Lung (tissue), 12 donors: Measurements from ENCODE around the gene PBX2. TPM values are rescaled to one million over a fixed set of nuclear protein-coding genes. Genes with fewer than 3 reads are reported as not detected.

ENCODE experiments used
- ATAC-seq: fragments of 200-7000 bp; cut with Tn5 transposase; one replicate; pipeline ENCODE4 v1.9.1; 2020; ENCODE audit warnings: moderate number of reproducible peaks; ENCODE audit not compliant: insufficient read depth, low FRiP score
- DNase-seq, 3 donors: peaks; one replicate each; pipeline ENCODE4 v3.0.0-alpha.2; 2013 to 2017
- H3K27ac ChIP-seq, 2 donors: one replicate each; pipeline ENCODE4 v1.5.1; 2013; ENCODE audit warnings: mild to moderate bottlenecking in 2 of 2, moderate library complexity in 2 of 2, control low read depth in 1 of 2, inconsistent platforms in 1 of 2, low read depth in 1 of 2, low read length in 1 of 2
- H3K27me3 ChIP-seq, 3 donors: one replicate each; pipeline ENCODE4 v1.5.1; 2013; ENCODE audit warnings: low read length in 2 of 3; ENCODE audit not compliant: control insufficient read depth in 3 of 3, insufficient read depth in 3 of 3
- H3K36me3 ChIP-seq, 4 donors: one replicate each; pipeline ENCODE4 v1.5.1; 2013; ENCODE audit warnings: low read length in 4 of 4, mild to moderate bottlenecking in 1 of 4, moderate library complexity in 1 of 4; ENCODE audit not compliant: control insufficient read depth in 4 of 4, insufficient read depth in 4 of 4
- H3K4me1 ChIP-seq, 5 donors: one replicate each; pipeline ENCODE4 v1.5.1; 2013; ENCODE audit warnings: low read length in 5 of 5, mild to moderate bottlenecking in 2 of 5, moderate library complexity in 1 of 5; ENCODE audit not compliant: control insufficient read depth in 5 of 5, insufficient read depth in 5 of 5
- H3K4me3 ChIP-seq: one replicate; pipeline ENCODE4 v1.5.1; 2013; ENCODE audit warnings: mild to moderate bottlenecking, control low read depth, moderate library complexity
- H3K9ac ChIP-seq, 2 donors: one replicate each; pipeline ENCODE4 v1.5.1; 2013; ENCODE audit warnings: low read length in 2 of 2, control low read depth in 1 of 2; ENCODE audit not compliant: insufficient read depth in 1 of 2
- H3K9me3 ChIP-seq, 4 donors: one replicate each; pipeline ENCODE4 v1.5.1; 2013; ENCODE audit warnings: low read length in 3 of 4, mild to moderate bottlenecking in 1 of 4, moderate library complexity in 1 of 4; ENCODE audit not compliant: control insufficient read depth in 4 of 4, insufficient read depth in 3 of 4
- CTCF ChIP-seq: IDR thresholded peaks from 2 replicates; pipeline ENCODE4 v1.5.1; 2012; ENCODE audit warnings: mild to moderate bottlenecking; ENCODE audit errors: control extremely low read depth, extremely low read depth
- WGBS, 2 donors: extraction: QIAGEN DNeasy Blood & Tissue Kit; methylation state at CpG; one replicate each; pipeline ENCODE4 v1.1.7; 2013; 5-methylcytosine and 5-hydroxymethylcytosine counted together
- polyA plus RNA-seq, 2 donors: library from polyadenylated mRNA; stranded (reverse); fragments of 200-250 nt; gene quantifications; one replicate each; pipeline ENCODE4 v1.2.1, GENCODE V29; 2013
- total RNA-seq, 2 donors: library from RNA; depleted of rRNA in 1 of 2; stranded (reverse); fragments of >200 nt in 1 of 2; gene quantifications; one replicate each; pipeline ENCODE4 v1.2.1, GENCODE V29; 2014 to 2021
- donor health status: control.
- donor health status: control.
- donor health status: Bipolar disorder and iron deficiency.
- donor health status: healthy.
- donor health status: DM: yes; HTN: yes; CAD: no.

Gene PBX2
- total and polyA plus RNA-seq, 4 donors: 56.0 to 128 (median 85.9) TPM

DNA sequence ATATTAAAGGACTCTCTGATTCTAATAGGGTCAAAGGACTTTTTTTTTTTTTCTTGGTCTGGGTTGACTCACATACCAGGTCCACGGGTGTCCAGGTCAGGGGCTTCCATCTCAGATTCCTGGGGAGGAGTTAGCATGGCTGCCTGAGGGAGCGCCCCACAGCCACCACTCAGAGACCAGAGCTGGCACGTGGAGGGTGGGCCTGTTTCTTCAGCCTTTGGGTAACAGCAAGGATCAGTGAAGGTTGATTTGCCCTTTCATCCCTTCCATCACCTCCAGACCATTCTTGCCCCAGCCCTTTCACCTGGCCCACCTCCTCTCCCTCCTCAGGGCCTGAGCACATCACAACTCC is 8.3 kb upstream of the PBX2 start:
- TF ChIP-seq CTCF: no peak
- Histone ChIP-seq H3K9ac (no peak overlapping the region), H3K36me3 (peaks cover 0 to under 1% (median 0%) of the 10 kb centered on the region in 4 donors), H3K27me3 (no peaks in the 10 kb centered on the region), H3K4me3 (no peak overlapping the region), H3K4me1 (peaks cover 0 to 19% (median 5%) of the 10 kb centered on the region in 5 donors), H3K9me3 (peaks cover 0 to 2% (median 0%) of the 10 kb centered on the region in 4 donors), H3K27ac (no peak overlapping the region)
- no peak for ATAC-seq
- 86 to 88% methylated on average over 3 of the region's 3 CpGs for WGBS, 2 donors
- DNase-seq: no peak

DNA sequence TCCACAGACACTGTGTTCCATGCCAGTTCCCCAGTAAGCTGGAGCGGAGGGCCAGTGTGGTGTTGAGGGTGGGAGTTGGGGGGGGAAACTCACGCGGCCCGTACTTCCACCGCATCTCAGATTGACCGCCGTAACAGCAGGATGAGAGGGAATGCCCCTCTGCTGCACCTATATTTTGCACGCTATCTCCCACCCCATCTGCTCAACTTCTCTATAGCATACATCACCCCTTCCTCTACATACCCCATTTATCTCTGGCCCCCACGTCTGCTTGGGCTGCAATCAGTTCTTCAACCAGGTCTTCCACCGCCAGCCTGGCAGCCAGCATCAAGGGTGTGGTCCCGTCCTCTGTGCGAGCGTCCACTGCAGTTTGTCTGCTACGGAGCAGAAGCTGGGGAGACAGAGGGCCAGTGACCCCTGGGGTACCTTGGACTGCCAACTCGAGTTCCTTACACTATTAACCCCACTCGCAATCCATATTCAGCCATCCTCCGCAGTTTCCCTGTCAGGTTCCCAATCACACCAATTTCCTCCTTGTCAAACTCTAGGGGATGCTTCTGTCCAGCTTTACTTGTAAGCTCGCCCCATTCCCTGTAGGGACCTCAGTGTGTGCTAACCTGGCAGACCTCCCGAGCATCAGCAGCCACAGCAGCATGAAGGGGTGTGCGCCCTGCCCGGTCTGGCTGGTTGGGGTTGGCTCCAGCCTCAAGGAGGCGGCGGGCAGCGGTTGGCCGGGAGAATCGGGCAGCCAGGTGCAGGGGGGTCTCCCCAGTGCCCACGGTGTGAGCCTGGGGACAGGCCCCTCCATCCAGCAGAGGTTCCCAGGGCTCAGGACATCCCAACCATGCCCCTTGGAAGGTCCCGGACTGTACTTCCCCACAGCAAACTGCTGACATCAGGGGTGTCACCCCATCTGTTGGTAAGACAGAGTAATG is 6.9 kb upstream of the PBX2 start:
- peak overlapping the region; percentile 94 to 99 for H3K9ac ChIP-seq
- H3K27ac ChIP-seq: peak overlapping the region; percentile 99 to 100
- WGBS, 2 donors: 30 to 36% methylated on average over 28 of the region's 28 CpGs
- TF ChIP-seq CTCF: no peak
- H3K4me3 ChIP-seq: peak overlapping the region; percentile 43
- peaks cover 0 to 29% (median 10%) of the 10 kb centered on the region in 5 donors for H3K4me1 ChIP-seq
- no peaks in the 10 kb centered on the region for H3K36me3 ChIP-seq
- DNase-seq (peak; percentile 54 to 67 (median 56)), ATAC-seq (no peak)
- H3K9me3 ChIP-seq: peaks cover 0 to 2% (median 0%) of the 10 kb centered on the region in 4 donors
- H3K27me3 ChIP-seq: no peaks in the 10 kb centered on the region

DNA sequence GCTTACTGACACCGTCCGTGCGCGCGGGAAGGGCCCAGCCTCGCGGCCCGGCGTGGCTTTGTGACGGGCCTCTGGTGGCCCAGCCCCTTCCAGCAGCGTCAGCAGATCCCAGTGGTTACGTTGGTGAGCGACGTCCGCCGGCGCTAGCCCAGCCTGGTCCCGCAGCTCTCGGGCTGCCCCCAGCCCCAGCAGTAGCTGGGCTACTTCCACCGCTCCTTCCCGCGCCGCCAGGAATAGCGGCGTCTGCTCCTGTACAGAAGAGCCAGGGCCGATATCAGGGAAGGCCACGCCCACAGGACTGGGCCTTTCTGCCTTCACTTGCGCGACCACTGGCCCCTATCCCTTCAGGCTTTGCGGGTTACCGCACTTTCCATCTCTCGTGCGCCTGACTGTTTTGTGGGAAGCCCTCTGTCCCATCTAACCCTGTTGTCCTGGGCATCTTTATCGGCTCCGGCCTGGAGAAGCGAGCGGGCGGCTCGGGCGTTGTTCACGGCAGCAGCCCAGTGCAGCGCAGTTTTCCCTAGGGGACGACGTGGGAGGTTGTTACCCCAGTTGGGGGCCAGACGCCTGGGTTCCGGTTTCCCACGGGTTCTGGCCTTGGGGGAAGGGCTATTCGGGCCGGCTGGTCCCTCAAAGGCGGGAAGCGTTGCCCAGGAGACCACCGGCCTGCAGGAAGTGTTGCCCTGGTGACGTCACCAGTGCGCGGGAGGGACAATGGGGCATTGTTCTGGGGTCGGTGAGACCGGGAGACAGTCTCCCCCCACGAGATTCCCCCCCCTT is 6.1 kb upstream of the PBX2 start:
- H3K9ac ChIP-seq: peak overlapping the region; percentile 94 to 99
- no peaks in the 10 kb centered on the region for H3K27me3 ChIP-seq
- peak overlapping the region; percentile 43 for H3K4me3 ChIP-seq
- peaks cover 0 to 36% (median 13%) of the 10 kb centered on the region in 5 donors for H3K4me1 ChIP-seq
- no peak for TF ChIP-seq CTCF
- DNase-seq: peak; percentile 96 to 97 (median 96)
- WGBS, 2 donors: 0% methylated on average over 49 to 58 of the region's 58 CpGs
- peak overlapping the region; percentile 99 to 100 for H3K27ac ChIP-seq
- ATAC-seq: peak; percentile 7
- no peaks in the 10 kb centered on the region for H3K36me3 ChIP-seq
- peaks cover 0 to 2% (median 0%) of the 10 kb centered on the region in 4 donors for H3K9me3 ChIP-seq
